Mesenchymal stem cell (in vitro differentiated cells and primary cell): ENCODE measurements around the gene DEDD.

ENCODE experiments used
- DNase-seq: peaks from one replicate; pipeline ENCODE4 v3.0.0-alpha.2; 2013
- H2AFZ ChIP-seq: one replicate; pipeline ENCODE4 v1.6.1; 2013; ENCODE audit warnings: low read depth, mild to moderate bottlenecking, control low read depth, inconsistent platforms, low read length, moderate library complexity
- H2AK5ac ChIP-seq: 2 replicates; pipeline ENCODE4 v1.6.1; 2013; ENCODE audit warnings: low read length, moderate library complexity, mild to moderate bottlenecking, inconsistent platforms; ENCODE audit not compliant: severe bottlenecking
- H2BK120ac ChIP-seq: one replicate; pipeline ENCODE4 v1.6.1; 2013; ENCODE audit warnings: low read depth, mild to moderate bottlenecking, inconsistent platforms, low read length, moderate library complexity
- H2BK12ac ChIP-seq, 2 experiments: one replicate each; pipeline ENCODE4 v1.6.1; 2013; ENCODE audit warnings: inconsistent platforms in 2 of 2, low read length in 2 of 2, mild to moderate bottlenecking in 2 of 2, moderate library complexity in 2 of 2, control low read depth in 1 of 2
- H2BK15ac ChIP-seq: one replicate; pipeline ENCODE4 v1.6.1; 2013; ENCODE audit warnings: mild to moderate bottlenecking, low read depth, inconsistent platforms; ENCODE audit not compliant: poor library complexity, severe bottlenecking
- H2BK5ac ChIP-seq: 2 replicates; pipeline ENCODE4 v1.6.1; 2013; ENCODE audit warnings: low read depth, mild to moderate bottlenecking, low read length, control low read depth, inconsistent platforms; ENCODE audit not compliant: poor library complexity, severe bottlenecking
- H3K14ac ChIP-seq, 2 experiments: one replicate each; pipeline ENCODE4 v1.6.1; 2013; ENCODE audit warnings: inconsistent platforms in 2 of 2, low read length in 2 of 2, control low read depth in 1 of 2, mild to moderate bottlenecking in 1 of 2, moderate library complexity in 1 of 2
- H3K18ac ChIP-seq, 2 experiments: one replicate each; pipeline ENCODE4 v1.6.1; 2013; ENCODE audit warnings: inconsistent platforms in 2 of 2, low read length in 2 of 2, control low read depth in 1 of 2, low read depth in 1 of 2, mild to moderate bottlenecking in 1 of 2
- H3K23ac ChIP-seq, 2 experiments: one replicate each; pipeline ENCODE4 v1.6.1; 2013; ENCODE audit warnings: inconsistent platforms in 2 of 2, low read length in 2 of 2, mild to moderate bottlenecking in 2 of 2, moderate library complexity in 2 of 2, control low read depth in 1 of 2
- H3K27ac ChIP-seq: 2 replicates; pipeline ENCODE4 v1.5.1; 2013; ENCODE audit warnings: mild to moderate bottlenecking, moderate library complexity, low read length, control low read depth, inconsistent platforms; ENCODE audit not compliant: poor library complexity, severe bottlenecking
- H3K27me3 ChIP-seq, 2 experiments: 2 replicates each; pipeline versions ENCODE4 v1.6.1 to v1.7.0; 2013; ENCODE audit warnings: low read length in 2 of 2, mild to moderate bottlenecking in 2 of 2, moderate library complexity in 2 of 2, control low read depth in 1 of 2, inconsistent platforms in 1 of 2; ENCODE audit not compliant: control insufficient read depth in 1 of 2, insufficient read depth in 1 of 2
- H3K36me3 ChIP-seq, 2 experiments: 2 replicates each; pipeline versions ENCODE4 v1.6.1 to v1.7.0; 2013; ENCODE audit warnings: low read length in 2 of 2, control low read depth in 1 of 2, inconsistent platforms in 1 of 2, low read depth in 1 of 2, mild to moderate bottlenecking in 1 of 2; ENCODE audit not compliant: insufficient read depth in 2 of 2, control insufficient read depth in 1 of 2
- H3K4ac ChIP-seq, 2 experiments: one replicate each; pipeline ENCODE4 v1.6.1; 2013; ENCODE audit warnings: inconsistent platforms in 2 of 2, low read length in 2 of 2, mild to moderate bottlenecking in 2 of 2, moderate library complexity in 2 of 2, control low read depth in 1 of 2, low read depth in 1 of 2
- H3K4me1 ChIP-seq: 2 replicates; pipeline ENCODE4 v1.6.1; 2013; ENCODE audit warnings: low read depth, low read length, control low read depth; ENCODE audit not compliant: control insufficient read depth, insufficient read depth
- H3K4me2 ChIP-seq: 2 replicates; pipeline ENCODE4 v1.6.1; 2013; ENCODE audit warnings: low read length, mild to moderate bottlenecking, inconsistent platforms; ENCODE audit not compliant: poor library complexity, severe bottlenecking
- H3K4me3 ChIP-seq, 2 experiments: 2 replicates each; pipeline versions ENCODE4 v1.5.1 to v1.7.0; 2013; ENCODE audit warnings: low read length in 2 of 2, mild to moderate bottlenecking in 2 of 2, control low read depth in 1 of 2, low read depth in 1 of 2; ENCODE audit not compliant: insufficient read depth in 1 of 2
- H3K79me1 ChIP-seq: replicated peaks from 2 replicates; pipeline ENCODE4 v1.6.1; 2013; ENCODE audit warnings: mild to moderate bottlenecking, control low read depth, low read length, inconsistent platforms; ENCODE audit not compliant: poor library complexity, severe bottlenecking
- H3K9ac ChIP-seq: 2 replicates; pipeline ENCODE4 v1.7.0; 2013; ENCODE audit warnings: mild to moderate bottlenecking, low read length, moderate library complexity
- H3K9me3 ChIP-seq: 2 replicates; pipeline ENCODE4 v1.7.0; 2013; ENCODE audit warnings: mild to moderate bottlenecking, low read length; ENCODE audit not compliant: control insufficient read depth
- H4K8ac ChIP-seq: one replicate; pipeline ENCODE4 v1.6.1; 2013; ENCODE audit warnings: inconsistent platforms, mild to moderate bottlenecking, low read length, moderate library complexity
- H4K91ac ChIP-seq: one replicate; pipeline ENCODE4 v1.6.1; 2013; ENCODE audit warnings: mild to moderate bottlenecking, low read length, inconsistent platforms
- WGBS: methylation state at CpG from one replicate; pipeline ENCODE4 v1.1.7; 2013; ENCODE audit warnings: mixed read lengths; 5-methylcytosine and 5-hydroxymethylcytosine counted together

Gene DEDD

GRCh38 chr1:161111527-161111926, 20.9 kb downstream of the DEDD start:
- H3K36me3 ChIP-seq = peaks cover 10 to 36% of the 10 kb centered on the region in 2 experiments
- H3K4ac ChIP-seq = no peak overlapping the region
- H3K4me2 ChIP-seq = no peak overlapping the region
- H3K14ac ChIP-seq = no peak overlapping the region
- H3K4me1 ChIP-seq = peaks cover 5% of the 10 kb centered on the region
- no peak overlapping the region for H2BK5ac ChIP-seq
- H2BK15ac ChIP-seq = no peak overlapping the region
- no peak for DNase-seq
- no peak overlapping the region for H3K18ac ChIP-seq
- H3K4me3 ChIP-seq = no peak overlapping the region
- H2BK12ac ChIP-seq = no peak overlapping the region
- no peak overlapping the region for H4K91ac ChIP-seq
- H2AK5ac ChIP-seq = no peak overlapping the region
- H2BK120ac ChIP-seq = no peak overlapping the region
- H3K27ac ChIP-seq = no peak overlapping the region
- H3K9ac ChIP-seq = no peak overlapping the region
- no peak overlapping the region for H2AFZ ChIP-seq
- WGBS = 95% methylated on average over 2 of the region's 2 CpGs
- no peaks in the 10 kb centered on the region for H3K27me3 ChIP-seq
- no peak overlapping the region for H3K23ac ChIP-seq
- H4K8ac ChIP-seq = no peak overlapping the region
- H3K9me3 ChIP-seq = no peaks in the 10 kb centered on the region
- peaks cover 7% of the 10 kb centered on the region for H3K79me1 ChIP-seq

- Histone ChIP-seq H3K4me1 (peaks cover 4% of the 10 kb centered on the region), H3K27me3 (no peaks in the 10 kb centered on the region), H3K4me3 (no peak overlapping the region), H4K91ac (no peak overlapping the region), H3K4ac (no peak overlapping the region), H4K8ac (no peak overlapping the region), H3K79me1 (peaks cover 8% of the 10 kb centered on the region), H3K18ac (no peak overlapping the region), H3K36me3 (peaks cover 10 to 40% of the 10 kb centered on the region in 2 experiments), H3K9ac (no peak overlapping the region), H2BK12ac (no peak overlapping the region), H2AK5ac (no peak overlapping the region), H2BK5ac (no peak overlapping the region), H3K23ac (no peak overlapping the region), H2BK120ac (no peak overlapping the region), H2AFZ (no peak overlapping the region), H3K9me3 (no peaks in the 10 kb centered on the region), H3K27ac (no peak overlapping the region), H3K14ac (no peak overlapping the region), H2BK15ac (no peak overlapping the region), H3K4me2 (no peak overlapping the region)
- DNase-seq = no peak
- 100% methylated on average over 3 of the region's 3 CpGs for WGBS
Measured at GRCh38 chr1:161111117-161111516, 21.4 kb downstream of the DEDD start.

GRCh38 chr1:161106431-161106830, 26.0 kb downstream of the DEDD start:
- WGBS = 96% methylated on average over 1 of the region's 1 CpG
- Histone ChIP-seq H4K8ac (no peak overlapping the region), H3K9ac (no peak overlapping the region), H3K23ac (no peak overlapping the region), H2AK5ac (no peak overlapping the region), H2BK15ac (no peak overlapping the region), H3K27ac (no peak overlapping the region), H3K9me3 (no peaks in the 10 kb centered on the region), H3K4me3 (no peak overlapping the region), H3K36me3 (peaks cover 16 to 29% of the 10 kb centered on the region in 2 experiments), H2BK12ac (no peak overlapping the region), H2BK120ac (no peak overlapping the region), H2AFZ (no peak overlapping the region), H3K18ac (no peak overlapping the region), H3K4me2 (no peak overlapping the region), H3K4me1 (no peaks in the 10 kb centered on the region), H3K4ac (no peak overlapping the region), H3K27me3 (no peaks in the 10 kb centered on the region), H3K79me1 (peaks cover 16% of the 10 kb centered on the region), H2BK5ac (no peak overlapping the region), H4K91ac (no peak overlapping the region), H3K14ac (no peak overlapping the region)
- no peak for DNase-seq

- no peak overlapping the region for H2AK5ac ChIP-seq
- H3K18ac ChIP-seq = no peak overlapping the region
- peaks cover 9% of the 10 kb centered on the region for H3K4me1 ChIP-seq
- no peak overlapping the region for H3K4ac ChIP-seq
- no peak overlapping the region for H2AFZ ChIP-seq
- peaks cover 16 to 21% of the 10 kb centered on the region in 2 experiments for H3K36me3 ChIP-seq
- H3K9ac ChIP-seq = peak overlapping the region; percentile 4
- H4K91ac ChIP-seq = no peak overlapping the region
- peaks cover 8% of the 10 kb centered on the region for H3K79me1 ChIP-seq
- H2BK120ac ChIP-seq = no peak overlapping the region
- H3K23ac ChIP-seq = no peak overlapping the region
- H3K9me3 ChIP-seq = no peaks in the 10 kb centered on the region
- H3K27ac ChIP-seq = no peak overlapping the region
- H3K4me2 ChIP-seq = no peak overlapping the region
- DNase-seq = no peak
- no peak overlapping the region for H2BK5ac ChIP-seq
- no peak overlapping the region for H2BK12ac ChIP-seq
- no peak overlapping the region for H2BK15ac ChIP-seq
- no peak overlapping the region for H3K4me3 ChIP-seq
- WGBS = 92% methylated on average over 2 of the region's 2 CpGs
- no peak overlapping the region for H4K8ac ChIP-seq
- H3K14ac ChIP-seq = no peak overlapping the region
- no peaks in the 10 kb centered on the region for H3K27me3 ChIP-seq
Measured at GRCh38 chr1:161100556-161100955, 31.9 kb downstream of the DEDD start.
